GM10847 (cell line): ENCODE results near the gene NFATC1.

ENCODE experiments used
- POLR2A ChIP-seq: IDR thresholded peaks from 2 replicates; pipeline ENCODE4 v1.6.1; 2011; ENCODE audit not compliant: insufficient read length; ENCODE audit errors: extremely low read depth

NFATC1 gene

DNA sequence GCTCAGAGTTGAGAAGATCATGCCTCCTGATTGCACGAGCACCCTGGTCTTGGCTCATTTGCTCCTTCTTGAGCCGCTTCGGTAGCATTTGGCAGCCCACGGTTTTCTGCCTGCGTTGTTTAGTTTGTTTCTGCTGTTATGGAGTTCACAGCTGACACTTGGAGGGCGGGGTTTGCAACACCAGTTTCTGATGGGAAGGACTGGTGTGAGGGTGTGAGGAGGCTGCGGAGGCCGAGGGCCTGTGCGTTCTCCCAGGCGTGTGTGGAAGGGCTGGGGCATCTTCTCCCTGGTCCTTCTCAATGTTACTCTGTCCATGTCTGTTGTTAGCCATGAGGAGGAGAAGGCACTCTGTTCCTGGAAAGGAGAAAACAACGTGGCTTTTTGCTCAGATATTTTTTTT, 22.9 kb downstream of the NFATC1 start:
- TF ChIP-seq POLR2A = no peak

DNA sequence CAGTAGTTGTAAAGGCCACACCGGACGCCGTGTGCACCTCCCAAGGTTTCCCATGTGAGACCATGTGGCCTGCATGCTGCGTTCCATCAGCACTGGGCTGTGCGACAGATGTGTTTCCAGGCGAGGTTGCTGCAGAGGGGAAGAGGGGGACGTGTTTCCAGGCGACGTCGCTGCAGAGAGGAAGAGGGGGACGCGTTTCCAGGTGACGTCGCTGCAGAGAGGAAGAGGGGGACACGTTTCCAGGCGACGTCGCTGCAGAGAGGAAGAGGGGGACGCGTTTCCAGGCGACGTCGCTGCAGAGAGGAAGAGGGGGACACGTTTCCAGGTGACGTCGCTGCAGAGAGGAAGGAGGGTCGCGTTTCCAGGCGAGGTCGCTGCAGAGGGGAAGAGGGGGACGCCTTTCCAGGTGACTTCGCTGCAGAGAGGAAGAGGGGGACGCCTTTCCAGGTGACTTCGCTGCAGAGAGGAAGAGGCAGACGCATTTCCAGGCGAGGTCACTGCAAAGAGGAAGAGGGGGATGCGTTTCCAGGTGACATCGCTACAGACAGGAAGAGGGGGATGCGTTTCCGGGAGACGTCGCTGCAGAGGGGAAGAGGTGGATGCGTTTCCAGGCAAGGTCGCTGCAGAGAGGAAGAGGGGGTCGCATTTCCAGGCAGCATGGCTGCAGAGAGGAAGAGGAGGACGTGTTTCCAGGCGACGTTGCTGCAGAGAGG, 24.5 kb downstream of the NFATC1 start:
- no peak for TF ChIP-seq POLR2A

DNA sequence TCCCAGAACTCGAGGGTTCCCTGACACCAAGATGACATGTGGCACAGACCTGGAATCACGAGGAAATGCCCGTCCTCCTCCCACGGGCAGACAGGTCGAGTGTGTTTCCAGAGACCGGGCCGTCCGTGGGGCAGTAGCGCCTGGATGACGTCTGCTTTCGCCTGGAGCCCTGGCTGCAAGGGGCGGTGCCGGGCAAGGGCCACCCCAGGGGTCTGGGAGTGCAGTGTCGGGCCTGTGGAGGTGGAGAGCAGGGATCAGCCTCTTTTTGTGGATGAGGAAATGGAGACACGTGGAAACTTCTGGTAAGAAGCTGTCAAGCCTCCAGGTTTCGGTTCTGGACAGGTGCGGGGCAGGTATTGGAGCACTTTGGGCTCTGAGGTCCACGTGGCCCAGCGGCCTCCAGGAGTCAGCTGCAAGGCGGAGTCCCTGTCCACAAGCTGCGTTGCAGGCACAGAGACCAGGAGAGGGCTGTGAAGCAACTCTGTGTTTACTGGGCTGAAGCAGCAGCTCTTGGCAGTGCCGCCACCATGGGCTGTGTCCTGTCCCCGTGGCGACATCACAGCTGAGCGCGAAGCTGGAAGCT, 25.6 kb downstream of the NFATC1 start:
- TF ChIP-seq POLR2A = no peak

DNA sequence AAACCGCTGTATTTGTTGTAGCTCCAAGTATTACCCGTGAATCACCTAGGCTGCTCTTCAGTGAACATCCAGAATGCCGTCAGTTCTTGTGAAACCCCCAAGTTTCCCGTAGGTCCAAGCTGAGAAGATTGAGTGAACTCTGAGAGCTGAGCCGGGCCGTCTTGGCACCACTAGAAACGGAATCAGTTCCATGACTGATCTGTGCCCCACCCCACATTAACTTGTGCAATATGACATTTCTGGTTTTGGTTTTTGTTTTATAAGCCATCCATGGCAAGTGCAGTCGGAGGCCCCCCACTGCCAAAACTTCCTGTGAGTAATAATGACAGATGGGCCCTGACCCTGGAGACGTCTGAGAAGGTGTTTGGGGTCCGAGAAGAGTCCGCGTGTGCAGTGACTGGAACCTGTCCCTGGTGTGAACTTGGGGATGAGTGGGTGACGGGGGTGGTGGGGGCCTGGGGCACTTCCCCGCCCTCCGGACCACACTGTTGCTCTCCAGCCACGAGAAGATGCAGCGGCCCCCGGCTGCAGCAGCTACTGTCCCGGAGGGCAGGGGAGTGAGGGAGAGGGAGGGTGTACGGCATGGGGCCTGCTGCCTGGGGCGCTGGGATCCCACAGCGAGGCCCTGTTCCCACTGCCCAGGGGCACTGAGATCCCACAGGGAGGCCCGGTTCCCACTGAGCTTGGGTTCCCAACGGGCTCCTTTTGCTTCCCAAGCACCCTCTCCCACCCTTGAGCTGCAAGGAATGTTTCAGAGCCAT, 26.5 kb downstream of the NFATC1 start:
- TF ChIP-seq POLR2A = no peak

DNA sequence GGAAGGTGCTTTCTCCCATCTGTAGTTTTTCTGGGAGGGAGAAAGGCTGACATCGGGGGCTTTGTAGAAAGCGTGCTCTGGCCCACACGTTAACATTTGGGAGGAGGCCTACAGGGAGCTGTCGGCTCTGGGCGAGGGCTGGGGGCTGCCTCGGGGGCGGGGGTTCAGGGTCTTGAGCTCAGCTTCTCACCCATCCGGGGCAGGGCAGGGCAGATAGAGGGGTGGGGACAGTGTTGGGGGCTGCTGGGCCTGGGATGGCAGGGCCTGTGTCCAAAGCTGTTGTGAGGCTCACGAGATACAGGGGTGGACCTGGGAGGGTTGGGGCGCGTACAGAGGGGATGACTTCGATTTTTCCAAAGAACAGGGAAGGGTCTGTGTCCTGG, 27.0 kb downstream of the NFATC1 start:
- TF ChIP-seq POLR2A = no peak

DNA sequence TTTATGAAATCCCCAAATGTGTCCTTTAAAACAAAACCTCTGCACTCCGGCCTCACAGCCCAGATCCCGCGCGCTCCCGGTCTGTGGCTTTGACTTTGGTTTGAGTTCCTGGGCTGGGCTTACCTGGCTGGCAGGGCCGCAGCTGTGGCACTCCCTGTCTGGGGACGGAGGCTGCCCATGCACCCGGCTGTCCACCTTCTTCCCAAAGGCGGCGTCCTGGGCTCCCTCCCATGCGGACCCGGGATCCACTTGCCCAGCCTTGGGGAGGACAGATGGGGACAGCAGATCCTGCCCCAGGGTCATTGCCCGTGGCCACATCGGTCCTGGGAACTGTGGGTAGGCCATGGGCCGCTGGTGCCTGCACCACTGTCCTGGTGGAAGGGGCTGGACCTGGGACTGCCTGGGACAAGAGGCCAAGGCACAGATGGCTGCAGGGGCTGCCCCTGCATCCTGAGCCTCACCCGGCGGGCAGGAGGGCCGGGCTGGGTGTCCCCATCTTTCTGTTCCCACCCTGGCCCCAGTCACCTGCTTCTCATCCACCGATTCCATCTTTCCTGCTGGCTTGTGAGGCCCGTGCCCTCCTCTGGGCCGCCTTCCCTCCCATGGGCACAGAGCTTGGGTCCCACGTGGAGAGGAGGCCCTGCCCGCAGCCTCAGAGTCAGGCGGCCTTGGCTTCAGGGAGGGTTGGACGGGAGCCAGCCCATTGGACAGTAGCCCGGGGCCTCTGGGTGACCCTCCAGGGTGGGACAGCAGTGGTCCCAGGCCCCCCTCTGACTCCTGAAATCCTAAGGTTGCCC, 27.7 kb downstream of the NFATC1 start:
- no peak for TF ChIP-seq POLR2A

DNA sequence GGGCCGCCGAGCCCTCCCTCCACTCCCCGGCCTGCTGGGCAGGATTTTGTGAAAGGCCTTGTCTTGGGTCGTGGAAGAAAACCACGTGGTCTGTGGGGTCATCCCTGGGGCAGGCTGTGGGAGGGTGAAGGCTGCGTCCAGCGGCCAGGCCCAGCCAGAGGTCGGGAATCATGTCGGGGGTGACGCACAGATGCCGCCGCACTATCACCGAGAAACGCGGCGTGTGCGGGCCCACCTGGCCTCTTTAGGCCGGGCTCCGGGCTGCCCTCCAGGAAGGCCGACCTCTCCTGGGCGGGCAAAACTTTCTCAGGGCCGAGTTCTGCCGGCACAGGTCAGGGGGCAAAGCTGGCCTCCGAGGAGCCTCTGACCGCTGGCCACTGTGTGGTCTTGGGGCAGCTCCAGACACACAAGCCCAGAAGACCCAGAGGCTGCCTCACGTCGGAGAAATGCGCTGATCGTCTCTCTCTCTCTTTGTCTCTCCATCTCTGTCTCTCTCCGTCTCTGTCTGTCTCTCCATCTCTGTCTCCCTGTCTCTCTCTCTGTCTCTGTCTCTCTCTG, 28.4 kb downstream of the NFATC1 start:
- no peak for TF ChIP-seq POLR2A

DNA sequence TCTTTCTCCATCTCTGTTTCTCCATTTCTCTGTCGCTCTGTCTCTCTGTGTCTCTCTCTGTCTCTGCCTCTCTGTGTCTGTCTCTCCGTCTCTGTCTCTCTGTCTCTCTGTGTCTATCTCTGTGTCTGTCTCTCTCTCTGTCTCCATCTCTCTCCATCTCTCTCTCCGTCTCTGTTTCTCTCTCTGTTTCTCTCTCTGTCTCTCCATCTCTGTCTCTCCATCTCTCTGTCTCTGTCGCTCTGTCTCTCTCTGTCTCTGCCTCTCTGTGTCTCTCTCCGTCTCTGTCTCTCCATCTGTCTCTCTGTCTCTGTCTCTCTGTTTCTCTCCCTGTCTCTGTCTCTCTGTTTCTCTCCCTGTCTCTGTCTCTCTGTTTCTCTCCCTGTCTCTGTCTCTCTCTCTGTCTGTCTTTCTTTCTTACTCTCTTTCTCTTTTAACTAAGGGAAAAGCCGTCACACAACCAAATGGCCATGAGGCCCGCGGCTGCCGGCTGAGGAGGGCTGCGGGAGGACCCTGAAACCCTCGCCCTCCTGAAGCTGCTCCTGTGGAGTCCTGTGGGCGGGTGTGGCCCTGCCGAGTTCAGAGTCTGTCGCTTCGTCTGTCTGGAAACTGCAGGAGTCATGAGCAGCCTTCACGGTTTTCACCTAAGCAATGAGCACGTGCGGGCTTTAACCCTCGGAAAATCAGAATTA, 29.3 kb downstream of the NFATC1 start:
- no peak for TF ChIP-seq POLR2A

DNA sequence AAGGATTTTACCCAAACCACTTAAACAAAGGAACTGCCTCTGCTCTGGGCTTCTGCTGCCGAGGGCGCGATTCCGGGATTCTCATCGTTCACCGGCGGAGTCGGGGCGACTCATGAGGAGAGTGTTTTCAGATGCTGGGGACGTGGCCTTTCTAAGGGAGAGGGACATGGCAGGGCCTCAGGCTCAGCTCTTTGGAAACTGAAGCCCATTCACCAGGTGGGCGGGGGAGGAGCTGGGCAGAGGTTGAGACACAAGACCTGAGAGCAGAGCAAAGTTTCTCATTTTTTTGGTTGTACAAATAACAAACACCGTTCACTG, 29.8 kb downstream of the NFATC1 start:
- no peak for TF ChIP-seq POLR2A

DNA sequence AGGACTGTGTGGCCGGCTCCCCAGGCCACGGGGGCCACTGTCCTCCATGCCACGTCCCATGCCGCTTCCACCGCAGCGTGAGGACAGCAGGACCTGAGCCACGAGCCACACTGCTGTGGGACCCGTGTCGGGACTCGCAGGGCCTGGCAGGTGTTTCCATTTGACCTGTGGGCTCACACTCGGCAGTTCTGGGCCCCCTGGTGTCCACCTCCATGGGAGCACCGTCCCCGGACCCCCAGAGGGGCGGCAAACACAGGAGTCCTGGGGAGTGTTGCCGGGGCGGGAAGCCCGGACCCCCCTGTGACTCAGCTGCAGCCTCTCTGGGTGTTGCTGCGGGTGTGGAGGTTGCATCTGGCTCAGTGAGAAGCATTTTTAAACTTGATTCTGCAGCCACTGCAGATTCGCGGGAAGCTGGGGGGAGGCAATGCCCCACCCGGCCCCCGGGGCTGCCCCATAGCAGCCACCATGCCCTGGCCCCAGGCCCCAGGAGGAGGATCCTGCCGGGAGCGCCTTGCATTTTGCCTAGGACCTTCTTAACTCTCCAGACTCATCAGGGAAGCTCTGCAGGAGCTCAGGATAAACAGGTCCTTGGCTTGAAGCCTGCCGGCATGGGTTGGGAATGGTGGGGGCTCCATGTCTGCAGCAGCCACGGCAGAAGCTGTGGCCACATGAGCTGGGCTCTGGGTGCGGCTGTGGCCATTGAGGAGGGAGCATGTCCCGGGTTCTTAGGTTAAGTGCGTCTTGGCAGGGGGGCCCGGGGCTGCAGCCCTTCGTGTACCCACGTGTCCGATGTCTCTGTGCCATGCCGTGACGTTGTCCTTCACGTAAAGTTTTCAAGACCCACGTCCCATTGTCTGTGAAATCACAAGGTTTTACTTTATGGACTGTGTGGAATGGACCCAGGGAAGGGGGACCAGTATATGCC, 30.9 kb downstream of the NFATC1 start:
- TF ChIP-seq POLR2A = no peak

DNA sequence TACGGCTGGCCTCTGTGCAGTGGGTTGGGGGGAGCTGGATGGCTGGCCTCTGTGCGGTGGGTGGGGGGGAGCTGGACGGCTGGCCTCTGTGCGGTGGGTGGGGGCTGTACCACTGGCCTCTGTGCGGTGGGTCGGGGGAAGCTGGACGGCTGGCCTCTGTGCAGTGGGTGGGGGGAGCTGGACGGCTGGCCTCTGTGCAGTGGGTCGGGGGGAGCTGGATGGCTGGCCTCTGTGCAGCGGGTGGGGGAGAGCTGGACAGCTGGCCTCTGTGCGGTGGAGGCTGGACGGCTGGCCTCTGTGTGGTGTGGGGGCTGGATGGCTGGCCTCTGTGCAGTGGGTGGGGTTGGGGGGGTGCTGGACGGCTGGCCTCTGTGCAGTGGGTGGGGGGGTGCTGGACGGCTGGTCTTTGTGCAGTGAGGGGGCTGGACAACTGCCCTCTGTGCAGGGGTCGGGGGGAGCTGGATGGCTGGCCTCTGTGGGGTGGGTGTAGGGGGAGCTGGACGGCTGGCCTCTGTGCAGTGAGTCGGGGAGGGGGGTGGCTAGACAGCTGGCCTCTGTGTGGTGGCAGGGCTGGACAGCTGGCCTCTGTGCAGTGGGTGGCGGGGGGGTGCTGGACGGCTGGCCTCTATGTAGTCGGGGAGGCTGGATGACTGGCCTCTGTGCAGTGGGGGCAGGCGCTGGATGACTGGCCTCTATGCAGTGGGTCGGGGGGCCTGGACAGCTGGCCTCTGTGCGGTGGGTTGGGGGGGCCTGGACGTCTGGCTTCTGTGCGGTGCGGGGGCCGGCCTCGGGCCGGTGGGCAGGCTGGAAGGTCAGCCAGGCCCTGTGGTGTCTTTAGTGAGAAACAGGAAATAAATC, 31.9 kb downstream of the NFATC1 start:
- TF ChIP-seq POLR2A = no peak

DNA sequence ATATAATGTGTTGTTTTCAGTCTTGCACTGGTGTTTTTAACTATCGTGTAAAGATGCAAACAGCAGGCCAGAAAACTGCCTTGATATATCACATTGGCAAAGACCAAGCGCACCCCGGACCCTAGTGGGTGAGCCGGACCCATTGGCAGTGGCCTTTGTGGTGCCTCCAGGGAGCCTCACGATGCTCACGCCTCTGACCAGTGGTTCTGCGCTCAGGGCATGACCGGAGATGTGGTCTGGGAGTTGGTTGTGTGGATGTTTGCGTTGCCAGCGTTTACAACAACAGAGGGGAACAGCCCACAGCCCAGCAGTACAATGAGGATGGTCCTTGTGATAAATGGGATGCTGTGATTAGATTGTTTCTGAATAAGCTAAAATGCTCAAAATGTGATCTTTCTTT, 32.6 kb downstream of the NFATC1 start:
- no peak for TF ChIP-seq POLR2A

DNA sequence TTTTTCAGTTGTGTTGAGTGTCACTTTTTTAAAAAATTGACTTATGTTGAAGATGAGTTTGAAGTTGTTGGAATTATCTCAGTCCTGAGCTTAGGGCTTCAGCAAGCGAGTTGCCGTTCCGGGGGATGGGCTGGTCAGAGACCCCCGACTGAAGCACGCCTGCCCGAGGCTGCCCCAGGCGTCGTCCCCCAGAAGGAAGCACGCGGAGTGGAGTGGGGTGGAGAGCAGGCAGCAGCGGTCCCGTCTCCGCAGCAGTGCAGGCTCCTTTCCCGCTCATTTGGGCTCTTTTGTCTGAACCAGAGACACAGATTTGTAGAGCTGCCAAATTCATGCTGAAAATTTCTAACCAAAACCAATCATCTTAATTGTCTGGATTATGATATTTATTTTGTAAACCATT, 33.7 kb downstream of the NFATC1 start:
- TF ChIP-seq POLR2A = no peak
